SKM-1 (cell line): ENCODE results near the gene DDIT3.
A peak's percentile ranks its signal among the peaks of the same experiment; 100 is the strongest.

Experiments
- DNase-seq: peaks from one replicate; lab custom pipeline; 2025; ENCODE audit not compliant: unreplicated experiment; lab: John Stamatoyannopoulos, UW

Gene DDIT3

DNA sequence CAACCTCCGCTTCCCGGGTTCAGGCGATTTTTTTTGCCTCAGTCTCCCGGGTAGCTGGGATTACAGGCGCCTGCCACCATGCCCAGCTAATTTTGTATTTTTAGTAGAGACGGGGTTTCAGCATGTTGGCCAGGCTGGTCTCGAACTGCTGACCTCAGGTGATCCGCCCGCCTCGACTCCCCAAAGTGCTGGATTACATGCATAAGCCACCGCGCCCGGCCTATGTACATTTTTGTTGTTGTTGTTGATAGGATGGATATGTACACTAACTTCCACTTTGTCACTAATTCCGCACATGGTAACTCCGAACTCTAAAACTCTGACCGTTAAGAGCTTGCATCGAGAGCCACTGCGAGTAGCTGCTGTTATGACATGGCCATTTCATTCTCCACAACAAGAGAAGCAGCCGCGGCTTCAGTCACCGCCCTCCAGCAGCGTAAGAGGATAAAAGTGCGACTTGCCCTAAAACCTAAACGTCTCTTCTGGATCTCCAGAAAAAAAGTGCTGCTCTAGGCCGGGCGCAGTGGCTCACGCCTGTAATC lies 33.2 kb downstream of the DDIT3 start:
- DNase-seq = no peak

DNA sequence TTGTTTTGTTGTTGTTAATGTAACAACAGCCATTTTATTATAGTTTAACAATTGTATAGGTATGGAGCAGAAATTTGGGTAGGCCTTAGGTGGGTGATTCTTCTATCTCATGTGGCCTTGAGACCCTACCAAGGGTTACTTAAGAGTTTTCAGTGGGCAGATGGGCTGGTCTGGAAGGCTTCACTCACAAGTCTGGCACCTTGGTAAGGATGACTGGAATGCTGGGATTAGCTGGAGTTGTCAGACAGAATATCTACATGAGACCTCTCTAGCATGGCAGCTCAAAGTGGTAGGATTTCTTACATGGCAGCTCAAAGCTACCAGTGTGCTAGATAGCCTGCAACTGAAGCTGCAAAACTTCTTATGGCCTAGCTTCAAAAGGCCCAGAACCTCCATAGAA lies 34.6 kb downstream of the DDIT3 start:
- DNase-seq = no peak

DNA sequence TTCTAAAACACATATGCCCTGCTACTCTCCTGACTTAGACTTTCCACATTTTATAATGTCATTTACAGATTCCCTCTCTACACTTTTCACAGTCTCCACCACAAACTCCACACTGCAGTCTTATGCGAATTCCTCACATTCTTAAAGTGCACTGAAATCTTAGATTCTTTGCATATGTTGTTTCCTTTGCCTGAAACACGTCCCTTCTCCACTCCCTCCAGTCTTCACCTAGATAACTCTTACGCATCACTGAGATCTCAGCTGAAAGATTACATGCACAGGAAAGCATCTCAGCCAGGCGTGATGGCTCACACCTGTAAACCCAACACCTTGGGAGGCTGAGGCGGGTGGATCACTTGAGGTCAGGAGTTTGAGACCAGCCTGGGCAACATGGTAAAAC lies 36.8 kb downstream of the DDIT3 start:
- no peak for DNase-seq

DNA sequence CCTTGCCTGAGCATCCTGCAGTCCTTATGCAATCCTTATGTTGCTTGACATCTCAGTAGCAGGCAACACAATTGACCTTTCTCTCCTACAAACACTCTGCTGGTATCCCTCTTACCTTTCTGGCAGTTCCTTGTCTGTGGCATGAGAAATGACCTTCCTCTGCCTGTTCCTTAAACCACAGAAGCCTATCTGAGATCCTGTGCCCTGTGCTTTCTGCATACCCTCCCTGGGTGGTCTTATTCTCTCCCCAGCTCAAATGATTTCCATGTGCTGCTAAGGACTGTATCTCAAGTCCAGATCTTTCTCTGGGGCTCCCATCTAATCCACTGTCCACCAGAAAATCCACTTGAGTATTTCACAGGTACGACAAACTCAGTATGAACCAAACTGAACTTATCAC lies 38.6 kb downstream of the DDIT3 start:
- DNase-seq = no peak

DNA sequence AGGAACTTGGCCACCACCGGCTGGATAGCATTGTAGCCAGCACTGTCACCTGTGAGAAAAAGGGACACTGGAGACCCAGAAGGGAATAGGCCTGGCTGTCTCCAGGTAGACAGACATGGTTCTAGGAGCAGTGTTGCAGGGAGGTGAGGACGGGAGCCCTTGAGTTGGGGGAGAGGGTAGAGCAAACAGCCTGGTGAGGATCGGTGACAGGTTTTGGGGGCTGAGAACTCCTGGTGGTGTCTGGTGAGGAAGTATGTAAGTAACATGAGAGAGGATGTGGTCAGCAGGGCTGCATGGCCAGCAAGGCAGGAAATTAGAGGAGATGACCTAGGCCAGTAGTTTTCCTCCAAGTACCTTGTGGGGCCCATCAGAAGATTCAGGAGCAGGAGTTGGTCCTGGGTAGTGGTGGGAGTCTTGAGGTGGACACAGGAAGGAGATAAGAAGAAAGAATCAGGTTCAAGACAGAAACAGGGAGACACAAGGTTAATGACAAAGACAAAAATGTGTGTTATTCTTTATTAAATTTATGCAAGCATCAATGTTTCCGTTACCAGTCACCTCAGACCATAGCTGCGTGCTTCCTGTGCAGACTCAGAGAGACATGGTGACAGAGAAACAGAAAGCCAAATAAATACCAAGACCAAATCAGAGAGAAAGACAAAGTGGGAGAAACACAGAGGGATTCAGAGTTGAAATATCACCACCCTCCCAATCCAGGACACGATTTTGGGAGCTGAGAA lies 40.8 kb downstream of the DDIT3 start, which contains the start of gene ARHGAP9:
TSS of gene ARHGAP9 (minus strand) at position 491 of the 740 bp plus-strand sequence. CDS start at position 31, 460 bp downstream.
- no peak for DNase-seq

DNA sequence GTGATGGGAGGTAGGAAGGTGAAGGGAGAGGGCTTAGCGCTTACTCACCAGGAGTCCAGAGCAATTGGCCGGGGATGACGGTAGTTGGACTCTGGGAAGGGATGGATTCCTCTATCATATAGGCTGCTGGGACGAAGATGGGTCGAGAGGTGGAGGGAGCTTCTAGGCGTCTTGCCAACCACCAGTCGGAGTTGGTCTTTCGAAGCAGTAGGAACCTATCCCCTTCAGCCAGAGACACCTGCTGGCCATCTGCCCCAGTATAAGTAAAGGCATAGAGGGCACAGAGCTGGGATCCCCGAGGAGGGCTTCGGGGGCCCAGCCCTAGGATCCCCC lies 41.3 kb downstream of the DDIT3 start:
- DNase-seq = no peak

DNA sequence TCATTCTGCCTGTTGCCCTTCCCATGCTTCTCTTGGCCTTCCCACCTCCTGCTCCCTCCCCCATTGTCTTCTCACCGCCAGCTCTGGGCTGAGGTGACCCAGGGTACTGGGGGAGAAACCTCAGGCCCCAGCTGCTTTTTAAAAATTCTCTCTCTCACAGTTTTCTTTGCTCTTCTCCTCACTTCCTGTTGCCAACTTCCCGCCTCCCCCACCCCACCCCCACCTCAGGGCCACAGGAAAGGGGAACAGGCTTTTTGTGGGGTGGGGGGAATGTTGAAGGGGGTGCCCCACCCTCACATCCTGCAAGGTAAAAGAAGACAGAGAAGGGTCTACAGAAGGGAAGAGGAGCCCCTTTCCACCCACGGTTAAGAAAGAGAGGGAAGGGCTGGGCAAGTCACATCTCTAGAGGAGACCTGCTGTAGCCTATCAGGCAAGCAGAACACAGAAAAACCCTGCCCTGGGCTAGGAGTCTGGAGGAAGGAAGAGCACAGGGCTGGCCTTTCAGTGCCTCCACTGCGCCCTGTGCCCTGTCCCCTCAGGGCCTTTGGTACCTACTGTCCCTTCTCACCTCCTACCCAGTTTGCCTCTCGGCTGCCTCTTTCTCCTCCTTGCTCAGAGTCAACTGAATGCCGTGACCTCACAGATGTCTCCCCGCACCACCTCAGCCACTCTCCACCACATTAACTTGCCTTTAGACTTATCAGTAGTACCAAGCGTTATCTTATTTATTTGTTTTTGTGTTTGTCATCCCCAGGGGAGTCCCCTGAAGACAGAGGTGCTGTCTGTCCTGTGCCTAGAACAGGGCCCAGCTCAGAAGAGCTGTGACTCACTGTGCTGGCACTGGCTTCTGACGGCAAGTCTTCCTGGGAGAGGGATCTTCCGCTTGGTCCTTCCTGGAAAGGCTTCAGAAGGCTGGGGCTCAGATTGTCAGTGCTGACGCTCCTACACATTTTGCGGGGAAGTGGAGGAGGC lies 42.3 kb downstream of the DDIT3 start:
- DNase-seq = peak; percentile 19

DNA sequence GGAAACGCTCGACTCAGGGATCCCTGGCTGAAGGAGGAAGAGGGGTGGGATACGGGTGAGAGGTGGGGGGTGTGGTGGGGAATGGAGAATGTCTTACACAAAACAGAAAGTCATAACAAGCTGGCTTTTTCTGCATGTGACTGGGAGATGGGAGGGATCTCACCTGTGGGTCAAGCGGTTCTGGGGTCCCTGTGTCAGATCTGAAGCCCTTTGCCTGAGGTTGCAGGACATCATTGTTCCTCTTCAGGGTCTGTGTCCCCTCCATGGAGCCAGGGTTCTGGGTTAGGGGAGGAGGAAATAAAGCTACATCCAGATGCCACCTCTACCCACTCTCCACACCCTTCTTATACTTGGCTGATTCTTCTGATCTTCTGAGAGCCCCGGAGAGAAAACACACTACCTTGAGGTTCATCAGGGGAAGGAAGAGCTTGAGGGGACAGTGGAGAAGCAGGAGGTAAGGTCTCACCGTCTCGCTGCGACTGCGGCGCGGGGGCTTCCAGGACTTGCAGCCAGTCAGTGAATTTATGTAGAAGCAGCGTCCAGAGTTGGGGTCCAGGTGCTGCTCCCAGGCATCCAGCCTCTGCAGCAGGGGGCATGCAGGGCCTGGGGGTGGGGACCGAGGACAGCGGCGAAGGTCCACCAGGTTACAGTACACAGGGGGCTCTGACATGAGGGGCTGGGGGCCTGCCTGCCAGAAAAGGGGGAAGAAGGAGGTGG lies 43.2 kb downstream of the DDIT3 start:
- no peak for DNase-seq

DNA sequence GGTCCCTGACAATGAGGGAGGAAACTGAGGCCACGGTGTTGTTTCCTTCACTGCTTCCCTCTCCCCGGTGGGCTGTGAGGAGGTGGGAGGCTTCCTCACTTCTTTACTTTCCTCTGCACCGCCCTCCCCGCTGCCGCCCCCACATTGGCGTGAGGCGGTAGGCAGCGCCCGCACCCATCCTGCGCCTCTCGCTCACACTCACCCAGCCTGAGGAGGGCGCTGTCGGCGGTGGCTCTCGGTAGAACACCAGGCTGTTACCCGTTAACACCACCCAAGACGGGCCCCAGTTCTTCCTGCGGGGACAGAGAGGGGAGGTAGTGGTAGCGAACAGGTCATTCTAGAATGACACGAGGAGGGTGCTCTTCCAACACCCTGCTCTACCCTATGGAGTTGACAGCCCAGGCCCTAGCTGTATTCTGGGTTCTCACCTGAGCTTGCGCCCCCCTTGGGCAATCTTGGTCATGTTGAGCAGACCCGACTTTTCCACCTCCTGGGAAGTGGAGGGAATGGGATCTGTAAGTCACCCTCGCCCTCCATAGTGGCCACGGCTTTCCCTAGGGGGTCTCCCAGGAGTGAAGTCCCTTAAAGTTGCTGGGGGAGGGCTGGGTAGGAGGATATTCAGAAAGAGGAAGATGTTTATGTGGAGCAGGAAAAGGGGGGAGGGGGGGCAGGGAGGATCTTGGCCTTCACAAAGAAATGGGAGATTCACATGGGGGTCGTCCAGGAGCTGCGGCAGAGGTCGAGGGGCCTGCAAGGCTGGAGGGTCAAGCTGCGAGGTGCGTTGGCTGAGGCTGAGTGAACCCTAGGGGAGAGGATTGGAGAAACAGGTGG lies 43.9 kb downstream of the DDIT3 start:
- no peak for DNase-seq

DNA sequence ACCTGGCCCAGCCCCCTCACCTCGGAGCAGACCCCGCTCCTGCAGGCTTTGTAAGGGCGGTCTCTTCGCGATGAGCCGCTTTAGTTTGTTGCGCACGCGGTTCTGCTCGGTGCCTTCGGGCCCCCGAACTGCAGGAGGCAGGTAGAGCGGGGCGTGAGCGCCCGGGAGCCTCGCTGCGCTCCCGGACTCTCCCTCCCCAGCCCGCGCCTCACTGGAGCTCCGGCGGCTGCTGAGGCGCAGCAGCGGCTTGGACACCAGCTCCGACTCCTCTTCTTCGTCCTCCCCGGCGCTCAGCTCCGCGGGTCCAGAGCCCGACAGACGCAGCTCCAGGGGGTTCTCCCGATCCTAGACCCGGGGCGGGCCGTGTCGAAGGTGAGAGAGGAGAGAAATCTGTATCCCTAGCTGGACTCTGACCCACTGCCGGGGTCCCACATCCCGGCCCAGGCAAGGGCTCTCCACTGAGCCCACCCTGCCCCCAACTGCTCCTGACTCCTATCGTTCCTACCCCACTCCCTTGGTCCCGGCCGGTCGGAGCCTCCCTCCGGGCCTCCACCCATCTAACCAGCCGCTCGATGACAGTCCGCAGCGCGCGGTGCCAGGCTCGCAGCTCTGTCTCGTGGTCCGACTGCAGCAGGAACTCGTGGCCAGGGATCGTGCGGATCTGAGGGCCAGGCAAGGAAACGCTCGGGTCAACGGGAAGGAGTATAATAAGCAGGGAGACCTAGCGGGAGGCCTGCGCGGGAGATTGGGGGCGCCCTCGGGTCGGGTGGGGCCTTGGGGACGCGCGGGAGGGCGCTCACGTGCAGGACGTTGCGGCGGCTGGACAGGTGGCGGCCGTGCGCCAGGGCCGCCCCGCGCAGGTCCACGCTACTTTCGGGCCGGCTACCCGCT lies 44.8 kb downstream of the DDIT3 start:
- no peak for DNase-seq

DNA sequence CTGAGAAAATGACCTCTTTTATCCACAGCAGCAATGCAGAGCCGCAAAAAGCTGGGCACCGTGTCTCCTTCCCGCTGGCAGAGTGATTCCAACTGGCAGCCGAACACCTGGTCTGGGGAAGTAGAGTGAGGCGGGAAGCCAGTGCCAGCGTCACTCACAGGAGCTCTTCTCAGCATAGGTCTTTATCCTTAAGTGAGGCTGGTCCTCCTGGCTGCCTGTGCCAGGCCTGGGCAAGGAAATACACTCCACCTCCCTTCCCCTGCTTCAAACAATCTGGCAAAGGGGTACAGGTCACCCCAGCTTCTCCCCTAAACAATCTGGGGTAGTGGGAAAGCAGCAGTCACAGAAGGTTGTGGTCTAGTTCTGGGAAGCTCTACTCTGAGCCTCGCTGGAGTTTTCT lies 45.5 kb downstream of the DDIT3 start:
- no peak for DNase-seq

DNA sequence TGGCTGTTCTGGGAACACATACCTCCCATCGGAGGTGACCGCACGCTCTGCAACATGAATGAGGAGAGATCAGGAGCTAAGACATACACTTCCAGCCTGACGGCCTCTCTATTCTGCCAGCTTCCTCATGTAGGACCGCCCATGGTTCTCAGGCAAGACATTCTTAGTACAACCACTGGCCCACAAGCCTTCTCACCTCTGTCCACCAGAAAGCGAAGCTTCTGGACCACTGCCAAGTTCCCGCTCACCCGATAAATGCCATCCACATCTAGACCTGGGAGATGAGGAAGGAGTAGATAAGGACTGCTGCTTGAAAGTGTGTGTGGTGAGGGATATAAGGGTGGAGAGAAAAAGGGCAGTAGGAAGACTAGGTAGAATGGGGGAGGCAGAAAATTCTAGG lies 45.9 kb downstream of the DDIT3 start:
- DNase-seq = no peak

DNA sequence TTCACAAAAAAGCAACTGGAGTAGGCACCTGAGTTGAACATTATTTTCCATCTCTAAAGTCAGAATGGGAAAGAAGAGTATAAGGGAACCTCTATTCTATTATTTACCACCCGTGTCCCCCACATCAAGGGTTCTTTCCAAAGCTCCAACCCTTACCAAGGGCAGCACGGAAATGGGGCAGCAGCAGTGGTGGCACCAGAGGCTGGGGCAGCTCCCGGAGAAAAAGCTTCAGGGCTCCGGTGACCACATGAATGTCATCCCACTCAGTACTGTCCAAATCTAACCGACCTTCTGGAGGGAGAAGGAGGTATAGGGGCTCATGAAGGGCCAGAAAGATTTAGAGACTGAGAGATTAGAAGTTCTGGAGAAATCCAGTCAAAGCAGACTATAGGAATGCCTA lies 46.4 kb downstream of the DDIT3 start:
- no peak for DNase-seq

DNA sequence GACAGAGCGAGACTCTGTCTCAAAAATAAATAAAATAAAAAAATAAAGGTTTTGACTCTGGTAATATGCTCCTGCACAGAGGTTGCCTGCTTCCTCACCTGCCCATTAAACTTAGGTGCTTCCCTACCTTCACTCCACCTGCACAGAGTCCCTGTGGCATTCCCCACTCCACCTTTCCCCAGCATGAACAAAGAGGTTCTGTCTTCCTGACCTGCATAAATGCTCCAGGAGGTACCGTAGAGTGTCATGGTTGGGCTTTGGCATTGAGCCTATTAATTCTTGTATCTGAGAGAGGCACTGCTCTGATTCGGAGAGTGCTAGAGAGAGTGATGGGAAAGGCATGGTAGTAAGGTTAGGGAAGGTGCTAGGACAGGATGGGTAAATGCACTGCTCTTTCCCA lies 46.9 kb downstream of the DDIT3 start:
- no peak for DNase-seq

DNA sequence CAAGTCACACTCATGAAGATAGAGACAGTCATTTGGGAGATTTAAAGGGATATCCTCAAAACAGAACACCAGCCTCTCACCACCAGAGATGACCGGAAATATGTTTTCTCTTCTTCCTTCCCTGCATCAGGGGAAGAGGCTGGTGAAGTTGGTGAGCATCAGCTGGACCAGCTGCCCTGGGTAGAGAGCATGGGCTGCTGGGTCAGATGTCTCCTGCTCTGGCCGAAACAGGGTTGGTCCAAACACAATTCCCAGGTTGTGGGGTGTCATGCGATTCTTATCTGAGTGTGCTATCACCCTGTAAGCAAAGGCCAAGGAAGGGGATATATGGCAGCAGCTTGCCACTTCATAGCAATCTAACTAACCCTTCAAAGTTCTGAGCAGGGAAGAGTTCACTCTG lies 47.9 kb downstream of the DDIT3 start:
- DNase-seq = no peak

DNA sequence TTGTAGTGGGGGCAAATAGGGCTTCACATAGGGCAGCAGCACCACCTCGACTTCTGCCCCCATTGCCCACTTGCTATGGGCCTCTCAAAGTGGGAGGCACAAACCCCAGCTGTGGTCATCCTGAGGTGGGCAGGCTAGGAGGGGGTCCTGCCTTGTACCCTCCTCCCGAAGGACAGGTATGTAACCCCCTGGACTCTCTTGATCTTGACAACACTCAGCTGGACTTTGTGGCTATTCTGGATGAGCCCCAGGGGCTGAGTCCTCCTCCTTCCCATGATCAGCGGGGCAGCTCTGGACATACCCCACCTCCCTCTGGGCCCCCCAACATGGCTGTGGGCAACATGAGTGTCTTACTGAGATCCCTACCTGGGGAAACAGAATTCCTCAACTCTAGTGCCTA lies 48.7 kb downstream of the DDIT3 start:
- no peak for DNase-seq

DNA sequence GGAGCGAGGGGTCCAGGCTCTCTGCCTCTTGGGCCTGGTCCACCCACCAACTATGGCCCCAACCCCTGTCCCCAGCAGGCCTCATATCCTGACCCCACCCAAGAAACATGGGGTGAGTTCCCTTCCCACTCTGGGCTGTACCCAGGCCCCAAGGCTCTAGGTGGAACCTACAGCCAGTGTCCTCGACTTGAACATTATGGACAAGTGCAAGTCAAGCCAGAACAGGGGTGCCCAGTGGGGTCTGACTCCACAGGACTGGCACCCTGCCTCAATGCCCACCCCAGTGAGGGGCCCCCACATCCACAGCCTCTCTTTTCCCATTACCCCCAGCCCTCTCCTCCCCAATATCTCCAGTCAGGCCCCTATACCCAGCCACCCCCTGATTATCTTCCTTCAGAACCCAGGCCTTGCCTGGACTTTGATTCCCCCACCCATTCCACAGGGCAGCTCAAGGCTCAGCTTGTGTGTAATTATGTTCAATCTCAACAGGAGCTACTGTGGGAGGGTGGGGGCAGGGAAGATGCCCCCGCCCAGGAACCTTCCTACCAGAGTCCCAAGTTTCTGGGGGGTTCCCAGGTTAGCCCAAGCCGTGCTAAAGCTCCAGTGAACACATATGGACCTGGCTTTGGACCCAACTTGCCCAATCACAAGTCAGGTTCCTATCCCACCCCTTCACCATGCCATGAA lies 49.2 kb downstream of the DDIT3 start:
- no peak for DNase-seq

DNA sequence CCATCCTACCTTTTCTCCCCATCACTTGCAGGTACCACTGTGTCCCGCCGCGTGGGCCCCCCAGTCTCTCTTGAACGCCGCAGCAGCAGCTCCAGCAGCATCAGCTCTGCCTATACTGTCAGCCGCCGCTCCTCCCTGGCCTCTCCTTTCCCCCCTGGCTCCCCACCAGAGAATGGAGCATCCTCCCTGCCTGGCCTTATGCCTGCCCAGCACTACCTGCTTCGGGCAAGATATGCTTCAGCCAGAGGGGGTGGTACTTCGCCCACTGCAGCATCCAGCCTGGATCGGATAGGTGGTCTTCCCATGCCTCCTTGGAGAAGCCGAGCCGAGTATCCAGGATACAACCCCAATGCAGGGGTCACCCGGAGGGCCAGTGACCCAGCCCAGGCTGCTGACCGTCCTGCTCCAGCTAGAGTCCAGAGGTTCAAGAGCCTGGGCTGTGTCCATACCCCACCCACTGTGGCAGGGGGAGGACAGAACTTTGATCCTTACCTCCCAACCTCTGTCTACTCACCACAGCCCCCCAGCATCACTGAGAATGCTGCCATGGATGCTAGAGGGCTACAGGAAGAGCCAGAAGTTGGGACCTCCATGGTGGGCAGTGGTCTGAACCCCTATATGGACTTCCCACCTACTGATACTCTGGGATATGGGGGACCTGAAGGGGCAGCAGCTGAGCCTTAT lies 49.9 kb downstream of the DDIT3 start:
- no peak for DNase-seq
